ENCODE measurements around the gene VILL. TPM values are rescaled to one million over a fixed set of nuclear protein-coding genes. Genes with fewer than 3 reads are reported as not detected.

Gene VILL
- total RNA-seq (2021; ENCODE audit: unreplicated experiment) (1.2 TPM), Bru-seq, nascent RNA (percentile 22 among the genes with signal in this experiment), BruChase-seq, experiment 1, labeled RNA remaining after a 6-hour chase (percentile 30 among the genes with signal in this experiment), BruChase-seq, experiment 2, labeled RNA remaining after a 2-hour chase (percentile 21 among the genes with signal in this experiment)
- 1.3 and 1.5 TPM in 2 replicates for polyA plus RNA-seq (2012)
- long read RNA-seq, partial matches to known transcripts: 5 of 6 reads
- long read RNA-seq, other reads (novel, unspliced or antisense): 1 of 6 reads

GRCh38 chr3:37990527-37990926 lies at the start of gene VILL:
Gene VILL, plus strand, starts transcription at chr3:37990786. Its CDS starts 2,887 bp downstream, at chr3:37993673.
- Histone ChIP-seq H3K9me3 (ENCODE audit: control insufficient read depth in 1 of 2, insufficient read depth in 1 of 2, low read depth in 1 of 2, low read length in 2 of 2) (no peaks in the 10 kb centered on the region), H3K27me3 (ENCODE audit: insufficient read depth, low read length) (no peaks in the 10 kb centered on the region), H3K4me1 (ENCODE audit: control insufficient read depth in 1 of 2, insufficient read depth in 2 of 2, low read length in 2 of 2) (peaks cover 10 to 30% of the 10 kb centered on the region in 2 experiments; a peak in 3 of 4 replicates), H3K9ac (ENCODE audit: low read length) (no peak within 1 kb of the TSS), H2AFZ (ENCODE audit: low read depth, low read length, poor library complexity, severe bottlenecking) (no peak within 1 kb of the TSS), H3K4me2 (ENCODE audit: low read length) (no peak within 1 kb of the TSS), H3K27ac (ENCODE audit: low read depth, low read length) (no peak within 1 kb of the TSS), H3K36me3 (ENCODE audit: control insufficient read depth in 1 of 2, insufficient read depth in 2 of 2, low read length in 2 of 2) (no peaks in the 10 kb centered on the region), H3K9me2 (ENCODE audit: insufficient read depth) (no peaks in the 10 kb centered on the region), H3K4me3 (replicated peaks in 1 of 2; ENCODE audit: low read depth in 1 of 2, low read length in 2 of 2) (no peak within 1 kb of the TSS), H4K20me1 (ENCODE audit: insufficient read depth) (no peaks in the 10 kb centered on the region), H3K79me2 (ENCODE audit: insufficient read depth, low read length) (no peaks in the 10 kb centered on the region)
- RAD21 ChIA-PET (ENCODE audit: low non-redundant PET in 1 of 2, low total read pairs in 2 of 2, uncharacterized antibody in 2 of 2, unreplicated experiment in 2 of 2): no interaction called here
- BruUV-seq (replicated peaks): no TSS peak
- intact Hi-C loops (cut with micrococcal nuclease): no loop called here
- ATAC-seq (peak; percentile 23; the same call in 1 of the 2 replicates), DNase-seq (ENCODE audit: low read depth, low spot score) (no peak)
- POLR2A ChIA-PET: no interaction called here
- TF ChIP-seq SIN3A (IDR thresholded peaks at IDR 0.05; ENCODE audit: low read depth) (no peak), CTCF (IDR thresholded peaks at IDR 0.05 in 2 of 3, conservative IDR thresholded peaks at IDR 0.05 in 1 of 3; ENCODE audit: borderline replicate concordance in 1 of 3, insufficient read depth in 1 of 3, low read depth in 2 of 3, low read length in 2 of 3) (no peak), RAD21 (IDR thresholded peaks at IDR 0.05; ENCODE audit: low read depth) (no peak), TCF7L2 (IDR thresholded peaks at IDR 0.05; ENCODE audit: borderline replicate concordance, extremely low read depth, insufficient read depth, insufficient read length) (no peak), YY1 (IDR thresholded peaks at IDR 0.05; ENCODE audit: extremely low read depth, insufficient replicate concordance, low read depth, low read length) (no peak)
- CTCF ChIA-PET: no interaction called here
